NCI-H1105 (cell line): ENCODE data around the gene PTPRJ.
"Not testable (repeated sequence)": the region's sequence is repeated elsewhere in the genome, so short reads cannot be mapped to it uniquely, and the experiment has no call there.

Experiments used
- DNase-seq: peaks from one replicate; lab custom pipeline; 2025; lab: John Stamatoyannopoulos, UW

Gene PTPRJ

DNA sequence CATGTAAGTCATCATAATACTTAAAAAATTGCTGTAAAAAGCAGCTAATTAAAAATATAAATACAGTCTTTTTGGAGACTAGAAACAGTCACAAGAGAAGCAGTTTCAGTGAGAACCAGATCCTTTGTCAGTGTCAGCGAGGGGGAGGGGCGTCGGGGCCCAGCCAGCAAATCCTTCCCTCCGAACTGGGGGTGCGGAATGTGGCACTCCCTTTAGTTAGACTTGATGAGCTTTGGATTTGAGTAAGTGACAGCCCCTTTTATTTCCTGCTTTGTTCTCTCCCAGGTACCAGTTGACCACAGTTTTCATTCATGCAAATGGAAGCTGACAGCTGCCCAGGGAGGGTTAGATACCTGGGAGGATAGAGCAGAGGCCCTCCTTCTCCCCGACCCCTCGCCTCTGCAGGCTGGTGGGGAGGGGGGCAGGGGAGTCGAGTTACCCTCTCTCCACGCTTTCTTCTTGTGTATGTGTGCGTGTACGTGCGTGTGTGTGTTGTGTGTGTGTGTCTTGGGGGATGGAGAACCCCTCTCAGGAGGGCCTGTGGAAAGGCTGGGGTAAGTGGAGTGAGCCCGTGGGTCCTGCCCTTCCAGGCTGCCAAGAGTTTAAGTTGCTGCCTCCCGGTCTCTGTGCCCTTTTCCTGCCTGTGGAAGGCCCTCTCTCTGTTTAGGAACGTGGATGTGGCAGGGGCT is 38.3 kb downstream of the PTPRJ start:
- DNase-seq, result no peak

DNA sequence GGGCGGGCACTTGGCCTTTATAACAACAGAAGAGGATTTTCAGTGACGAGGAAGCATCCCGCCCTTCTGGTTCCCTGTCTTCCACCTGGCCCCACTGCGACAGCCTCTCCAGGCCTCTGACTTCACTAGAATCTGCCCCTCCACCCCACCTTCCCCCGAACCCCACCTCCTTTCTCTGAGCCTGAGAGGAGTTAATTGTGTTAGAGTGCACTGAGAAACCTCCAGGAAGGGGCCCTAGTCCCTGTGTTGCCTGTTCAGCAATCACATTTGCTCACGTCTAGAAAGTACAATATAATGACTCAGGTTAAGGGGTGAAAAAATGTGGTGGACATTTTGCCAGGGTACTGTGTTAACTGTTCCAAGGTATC is 38.8 kb downstream of the PTPRJ start:
- DNase-seq, result no peak

DNA sequence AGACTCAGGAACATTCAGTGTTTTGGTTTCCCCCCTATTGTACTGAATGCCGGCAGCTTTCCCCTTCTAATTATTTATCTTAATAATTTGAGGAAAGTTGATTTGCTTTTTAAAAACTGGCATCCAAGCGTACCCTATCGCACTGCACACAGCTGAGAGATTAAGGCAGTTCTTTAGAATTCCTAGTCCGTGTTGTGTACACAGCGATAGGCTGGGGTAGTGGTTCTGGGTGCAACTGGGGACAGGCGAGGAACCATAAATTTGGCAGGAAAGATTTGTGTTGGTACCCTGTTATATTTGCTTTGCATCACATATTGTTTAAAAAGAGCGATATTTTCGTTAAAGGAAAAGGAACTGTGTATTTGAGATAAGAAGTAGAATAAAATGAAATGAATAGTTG is 39.2 kb downstream of the PTPRJ start:
- no peak for DNase-seq

DNA sequence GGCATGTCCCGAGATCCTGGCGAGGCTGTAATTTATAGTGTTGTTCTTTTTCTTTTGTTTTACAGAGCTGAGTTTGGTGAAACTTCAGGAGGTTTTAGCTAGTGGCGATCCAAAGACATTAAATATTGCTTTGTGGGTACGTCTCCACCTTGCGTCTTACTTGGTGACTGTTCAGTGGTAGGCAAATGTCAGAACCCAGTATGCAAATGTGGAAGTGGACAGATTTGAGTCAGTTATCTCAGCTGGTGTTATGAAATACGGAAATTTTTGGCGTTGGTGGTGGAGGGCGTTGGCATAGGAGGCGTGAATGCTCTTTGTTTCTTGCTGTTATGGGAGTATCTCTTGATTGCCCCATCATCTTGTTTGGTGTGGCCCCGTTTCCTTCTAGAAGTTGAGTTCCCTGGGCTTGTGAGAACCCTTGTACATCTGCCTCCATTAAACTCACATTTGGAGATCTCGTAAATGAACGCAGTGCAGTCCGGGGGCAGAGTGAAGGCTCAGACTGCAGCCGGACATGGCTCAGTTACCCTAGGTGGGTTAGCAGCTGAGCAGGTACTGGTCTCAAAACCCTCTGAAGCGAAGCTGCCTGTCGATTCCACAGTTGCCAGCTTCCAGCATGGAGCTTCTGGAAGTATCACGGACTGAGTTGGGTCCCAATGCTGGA is 39.9 kb downstream of the PTPRJ start:
- no peak for DNase-seq

DNA sequence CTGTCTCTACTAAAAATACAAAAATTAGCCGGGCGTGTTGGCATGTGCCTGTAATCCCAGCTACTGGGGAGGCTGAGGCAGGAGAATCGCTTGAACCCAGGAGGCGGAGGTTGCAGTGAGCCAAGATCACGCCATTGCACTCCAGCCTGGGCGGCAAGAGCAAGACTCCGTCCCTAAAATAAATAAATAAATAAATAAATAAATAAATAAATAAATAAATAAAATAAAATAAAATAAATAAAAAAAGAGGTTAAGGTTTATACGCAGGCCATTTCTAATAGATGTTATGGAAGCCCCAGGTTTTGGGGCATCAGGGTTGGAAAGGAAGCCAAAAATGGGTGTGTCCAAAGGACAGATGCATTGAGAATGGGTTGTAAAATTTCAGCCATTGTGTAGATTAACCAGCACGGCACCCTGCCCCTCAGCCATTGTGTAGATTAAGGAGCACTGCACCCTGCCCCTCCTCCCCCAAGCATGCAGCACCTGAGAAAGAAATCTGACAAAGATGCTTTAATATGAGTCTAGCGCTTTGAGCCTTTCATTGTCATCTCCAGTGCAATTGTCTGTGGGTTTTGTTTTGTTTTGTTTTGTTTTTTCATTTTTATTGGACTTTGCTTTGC is 41.0 kb downstream of the PTPRJ start:
- not testable (repeated sequence) for DNase-seq

DNA sequence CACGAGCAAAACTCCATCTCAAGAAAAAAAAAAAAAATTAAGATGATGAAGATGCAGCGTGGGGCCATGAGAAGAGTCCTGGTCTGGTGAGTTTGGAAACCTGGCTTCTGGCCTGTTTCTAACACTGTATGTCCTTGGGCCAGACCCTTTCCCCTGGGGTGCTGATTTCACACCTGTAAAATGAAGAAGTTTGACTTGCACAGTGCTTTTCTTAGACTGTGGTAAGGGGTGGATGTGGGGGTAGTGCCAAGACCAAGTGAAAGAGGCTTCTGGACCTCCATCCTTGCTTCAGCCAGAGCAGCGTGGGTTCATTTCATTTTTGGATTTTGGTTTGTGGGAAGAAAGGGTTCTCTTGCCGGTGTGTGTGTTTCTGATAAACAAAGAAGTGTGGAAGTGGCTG is 42.1 kb downstream of the PTPRJ start:
- no peak for DNase-seq

DNA sequence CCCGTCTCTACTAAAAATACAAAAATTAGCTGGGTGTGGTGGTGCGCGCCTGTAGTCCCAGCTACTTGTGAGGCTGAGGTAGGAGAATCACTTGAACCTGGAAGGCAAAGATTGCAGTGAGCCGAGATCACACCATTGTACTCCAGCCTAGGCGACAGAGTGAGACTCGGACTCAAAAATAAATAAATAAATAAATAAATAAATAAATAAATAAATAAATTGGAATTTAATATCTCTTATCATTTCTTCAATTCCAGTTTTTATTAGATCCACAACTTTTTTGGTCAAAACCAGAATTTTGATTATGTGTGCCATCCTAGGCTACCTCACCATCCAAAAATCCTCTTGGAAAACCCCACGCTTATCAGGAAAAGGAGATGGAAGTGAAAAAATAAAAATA is 43.2 kb downstream of the PTPRJ start:
- DNase-seq, result not testable (repeated sequence)

DNA sequence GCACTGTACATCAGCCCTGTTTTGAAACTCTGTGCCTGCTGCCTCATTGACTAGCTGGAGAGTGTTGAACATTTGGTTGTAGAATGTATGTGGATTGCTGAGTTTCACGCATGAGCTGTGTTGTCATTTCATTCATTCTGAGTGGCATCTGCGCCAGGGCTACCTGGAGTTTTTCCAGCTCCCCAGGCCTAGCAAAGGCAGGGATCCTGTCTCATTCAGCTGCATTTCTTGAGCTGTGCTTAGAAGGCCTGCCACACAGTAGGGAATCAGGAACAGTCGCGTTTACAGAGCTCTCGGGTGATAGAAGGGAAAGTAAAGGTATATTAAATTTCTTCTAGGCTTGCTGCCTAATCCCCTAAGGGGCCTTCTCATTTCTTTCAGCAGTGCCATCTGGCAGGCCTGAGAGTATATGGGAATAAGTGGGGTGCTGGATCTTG is 44.3 kb downstream of the PTPRJ start:
- no peak for DNase-seq

DNA sequence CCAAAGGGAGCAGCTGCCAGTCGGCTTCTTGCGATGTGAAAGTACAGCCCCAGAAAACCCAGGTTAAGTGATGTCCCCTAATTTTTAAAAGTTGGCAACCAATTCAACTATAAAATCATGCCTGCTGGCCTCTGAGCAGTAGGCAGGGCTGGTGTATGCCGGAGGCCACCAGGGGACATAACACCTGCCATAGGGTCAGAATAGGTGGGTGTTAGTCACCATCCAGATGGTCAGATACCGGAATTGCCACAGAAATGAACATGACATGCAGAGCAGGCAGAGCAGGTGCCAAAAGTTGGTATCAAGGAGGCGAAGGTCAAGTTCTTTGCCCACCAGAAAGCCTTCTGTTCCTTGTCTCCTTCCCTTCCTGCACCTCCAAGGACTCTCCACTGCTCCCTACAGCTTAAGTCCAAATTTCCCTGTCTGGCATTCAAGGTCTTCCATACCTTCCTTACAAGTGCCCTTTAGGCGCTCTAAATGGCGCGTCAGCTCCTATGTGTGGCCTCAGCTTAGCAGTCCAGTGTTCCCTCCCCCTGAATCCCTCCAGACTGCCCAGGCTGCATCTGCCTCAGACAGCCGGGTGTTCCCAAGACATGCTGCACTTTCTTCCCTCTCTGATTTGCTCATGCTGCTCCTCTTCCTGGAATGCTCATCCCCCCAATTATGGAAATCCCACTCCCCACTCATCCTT is 45.1 kb downstream of the PTPRJ start:
- no peak for DNase-seq

DNA sequence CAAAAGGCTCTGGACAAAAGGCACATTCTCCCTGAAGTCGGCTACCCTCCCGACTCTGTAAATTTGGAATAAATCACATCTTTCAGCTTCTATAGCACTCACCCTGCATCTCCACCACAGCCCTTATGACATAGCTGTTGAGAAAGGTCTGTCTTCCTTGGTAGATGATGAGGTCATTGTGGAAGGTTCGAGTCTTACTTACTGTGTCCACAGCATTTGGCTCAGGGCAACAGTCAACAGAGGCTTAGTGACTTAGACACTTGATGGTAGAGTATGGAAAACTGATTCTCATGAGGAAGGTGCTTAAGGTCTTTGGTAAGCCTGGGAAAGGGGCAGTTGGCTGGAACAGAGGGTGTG is 45.6 kb downstream of the PTPRJ start:
- DNase-seq, result no peak

DNA sequence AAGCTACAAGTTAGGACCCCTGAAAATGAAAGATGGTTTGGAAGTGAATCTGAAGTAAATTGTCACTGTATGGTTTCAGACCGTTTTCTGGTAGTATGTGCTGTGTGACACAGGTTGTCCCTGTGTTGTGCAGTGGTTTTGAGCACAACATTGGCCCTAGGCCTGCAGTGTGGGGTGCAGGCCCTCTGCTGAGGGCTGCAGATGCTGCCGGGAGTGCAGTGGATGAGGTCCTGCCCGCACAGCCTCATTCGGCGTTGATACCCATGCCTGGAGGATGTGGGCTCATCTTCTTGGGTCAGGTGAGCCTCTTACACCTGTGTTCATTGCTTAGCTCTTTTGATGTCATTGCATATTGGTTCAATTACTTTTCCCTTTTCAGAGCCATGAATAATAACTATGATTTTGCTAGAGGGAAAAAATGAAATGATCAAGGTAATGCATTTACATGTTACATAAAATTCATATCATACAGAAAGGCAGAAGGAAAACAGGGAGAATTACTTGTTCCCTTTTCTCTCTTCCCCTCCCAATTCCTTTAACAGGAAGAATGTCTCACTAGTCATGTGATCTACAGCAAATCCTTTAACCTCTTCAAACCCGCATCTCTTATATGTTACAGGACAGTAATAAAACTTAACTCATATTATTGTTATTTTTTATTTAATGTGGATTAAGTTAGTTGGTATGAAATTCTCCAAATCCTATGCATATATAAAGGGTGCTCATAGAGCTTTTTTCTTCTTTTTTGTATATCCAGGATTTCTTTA is 48.7 kb downstream of the PTPRJ start:
- no peak for DNase-seq

DNA sequence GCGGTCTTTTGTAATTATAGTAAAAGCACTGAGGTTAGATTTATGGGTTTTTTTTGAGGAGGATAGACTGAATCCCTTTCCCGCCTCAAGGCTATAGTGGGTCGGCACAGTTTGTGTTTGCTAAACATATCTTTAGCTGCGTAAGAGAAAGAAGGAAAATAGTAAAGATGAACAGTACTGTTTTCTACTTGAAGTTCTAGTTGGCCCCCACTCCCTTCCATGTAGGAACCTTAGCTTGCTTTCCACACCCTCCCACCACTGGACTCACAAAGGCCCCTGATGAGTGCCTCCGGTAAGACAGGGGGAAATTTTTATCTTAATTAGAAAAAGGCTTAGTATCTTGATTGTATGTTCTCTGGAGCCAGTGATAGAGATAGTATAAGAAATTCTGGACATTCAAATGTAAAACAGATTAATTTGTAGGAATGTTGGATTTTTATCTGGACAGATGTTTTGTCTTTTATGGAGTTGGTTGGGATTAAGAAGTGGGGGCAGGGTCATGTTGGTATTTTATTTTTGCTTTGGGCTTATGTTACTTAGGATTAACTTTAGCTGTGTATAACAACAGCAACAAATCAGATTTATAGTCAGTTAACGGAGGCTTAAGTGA is 49.4 kb downstream of the PTPRJ start:
- DNase-seq, result no peak

DNA sequence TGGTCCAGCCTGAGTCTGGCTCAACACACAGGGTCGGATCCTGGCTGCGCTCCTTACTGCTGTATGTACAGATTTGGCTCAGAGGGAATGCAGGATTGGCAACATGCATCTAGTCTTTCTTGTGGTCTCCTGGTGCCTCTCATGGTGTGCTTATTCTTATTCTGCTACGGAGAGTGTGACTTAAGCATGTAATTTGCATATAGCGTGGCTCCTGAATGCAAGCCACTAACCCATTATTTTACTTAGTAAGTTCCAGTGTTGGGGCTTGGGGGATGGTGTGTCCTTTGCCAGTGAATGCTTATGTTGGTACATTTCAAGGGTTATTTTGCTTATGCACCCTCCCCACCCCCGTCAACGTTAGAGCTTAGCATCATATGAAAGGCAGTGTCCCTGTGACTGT is 51.2 kb downstream of the PTPRJ start:
- no peak for DNase-seq

DNA sequence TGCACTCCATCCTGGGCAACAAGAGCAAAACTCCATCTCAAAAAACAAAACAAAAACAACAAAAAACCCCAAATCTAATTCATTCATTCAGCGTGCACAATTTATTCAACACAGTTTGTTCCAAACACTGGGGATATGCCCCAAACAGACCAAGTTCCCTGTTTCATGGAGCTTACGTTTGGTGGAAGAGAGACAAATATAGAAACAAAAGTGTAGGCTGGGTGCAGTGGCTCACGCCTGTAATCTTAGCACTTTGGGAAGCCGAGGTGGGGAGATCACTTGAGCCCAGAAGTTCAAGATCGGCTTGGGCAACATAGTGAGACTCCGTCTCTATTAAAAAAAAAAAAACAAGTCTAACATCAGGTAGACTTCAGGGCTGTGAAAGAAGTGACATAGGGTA is 52.4 kb downstream of the PTPRJ start:
- DNase-seq, result no peak

DNA sequence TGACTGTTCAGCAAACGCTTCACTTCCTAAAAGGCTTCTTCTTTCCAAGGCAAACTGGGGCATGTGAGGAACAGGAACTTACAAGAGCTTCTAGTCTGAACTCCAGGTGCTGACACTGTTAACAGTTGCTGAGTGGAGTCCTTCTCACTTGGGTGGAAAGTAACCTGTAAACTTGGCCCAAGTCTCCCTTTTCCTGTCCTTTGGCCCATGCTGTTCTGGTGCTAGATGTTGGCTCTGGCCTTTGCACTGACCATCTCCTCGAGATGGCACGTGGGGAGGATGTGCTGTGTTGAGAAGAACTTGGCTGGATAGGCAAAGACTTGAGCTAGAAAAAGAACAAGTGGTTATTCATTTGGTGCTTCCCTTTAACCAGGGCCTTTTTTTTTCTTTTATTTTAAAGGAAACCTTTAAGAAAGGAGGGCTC is 53.6 kb downstream of the PTPRJ start:
- no peak for DNase-seq

DNA sequence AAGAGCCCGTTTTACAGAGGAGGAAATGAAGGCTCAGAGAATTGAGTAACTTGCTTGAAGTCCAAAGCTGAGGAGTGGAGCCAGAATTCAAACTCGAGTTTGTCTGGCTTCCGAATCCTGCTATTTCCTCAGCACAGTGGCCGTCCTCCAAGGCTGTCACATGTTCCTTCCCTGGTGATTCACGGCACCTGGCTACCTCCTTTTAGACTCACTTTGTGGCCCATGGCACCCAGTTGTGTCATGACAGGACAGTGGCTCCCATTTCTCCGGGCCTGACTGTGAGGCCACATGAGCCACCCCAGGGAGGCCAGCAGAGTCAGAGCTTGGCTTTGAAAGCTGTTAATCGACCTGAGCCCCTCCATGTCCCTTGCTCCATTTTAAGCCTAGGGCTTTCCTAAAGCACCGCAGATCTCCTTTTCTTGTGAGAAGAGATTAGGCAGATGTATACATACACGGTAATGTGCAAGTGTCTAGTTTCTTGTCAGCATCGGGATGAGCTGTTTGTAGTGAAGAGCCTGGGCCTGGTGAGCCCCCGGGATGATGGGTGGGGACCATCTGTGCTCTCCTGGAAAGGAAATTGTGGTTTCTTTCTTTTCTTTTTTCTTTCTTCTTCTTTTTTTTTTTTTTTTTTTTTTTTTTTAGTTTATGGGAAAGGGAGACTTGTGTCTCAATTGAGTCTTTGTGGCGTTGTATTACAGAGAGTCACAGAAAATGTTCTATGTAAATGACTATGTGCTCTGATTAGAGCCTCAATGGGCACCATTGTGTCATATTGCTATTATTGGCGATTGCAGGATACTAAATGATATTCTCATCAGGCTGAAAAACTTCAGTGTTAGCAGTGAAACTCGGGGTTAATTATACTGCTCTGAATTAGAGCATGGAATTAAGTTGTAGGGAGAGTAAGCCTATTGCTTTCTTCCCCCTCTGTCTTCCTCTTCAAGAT is 54.8 kb downstream of the PTPRJ start:
- DNase-seq, result no peak

DNA sequence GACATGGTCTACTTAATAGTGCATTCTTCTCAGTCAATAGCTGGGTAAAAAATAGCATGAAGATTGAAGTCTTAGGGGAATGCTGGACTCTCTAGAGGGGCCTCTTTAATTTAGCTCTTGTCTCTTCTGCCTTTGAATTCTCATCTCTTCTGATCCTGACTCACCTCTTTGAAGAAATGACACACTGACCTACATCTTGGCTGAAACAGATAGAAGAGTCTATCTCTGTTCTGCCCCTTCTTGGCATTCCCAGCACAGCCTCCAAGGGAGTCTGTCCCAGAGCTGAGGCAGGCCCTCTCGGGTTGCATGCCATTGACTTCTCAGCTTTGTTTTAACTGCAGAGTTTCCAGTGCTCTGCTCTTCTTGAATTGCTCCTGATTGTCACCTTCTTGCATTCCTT is 55.7 kb downstream of the PTPRJ start:
- DNase-seq, result no peak

DNA sequence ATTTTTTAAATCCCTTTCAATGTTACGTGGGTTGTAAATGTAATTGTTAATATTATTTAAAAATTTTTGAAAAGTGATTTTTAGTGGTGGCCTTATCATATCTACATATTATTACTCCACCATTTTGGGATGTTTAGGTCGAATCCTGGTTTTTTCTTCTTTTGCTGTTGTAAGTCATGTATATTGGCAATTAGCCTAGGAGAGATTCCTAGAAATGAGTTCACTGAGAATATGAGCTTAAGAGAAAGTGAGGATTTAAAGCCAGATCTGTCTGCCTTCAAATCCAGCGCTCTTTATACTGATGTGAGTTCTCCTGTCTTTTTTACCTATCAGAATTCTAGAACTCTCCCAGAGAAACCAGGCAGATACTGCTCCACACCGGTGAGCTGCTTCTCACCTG is 56.1 kb downstream of the PTPRJ start:
- DNase-seq, result no peak

DNA sequence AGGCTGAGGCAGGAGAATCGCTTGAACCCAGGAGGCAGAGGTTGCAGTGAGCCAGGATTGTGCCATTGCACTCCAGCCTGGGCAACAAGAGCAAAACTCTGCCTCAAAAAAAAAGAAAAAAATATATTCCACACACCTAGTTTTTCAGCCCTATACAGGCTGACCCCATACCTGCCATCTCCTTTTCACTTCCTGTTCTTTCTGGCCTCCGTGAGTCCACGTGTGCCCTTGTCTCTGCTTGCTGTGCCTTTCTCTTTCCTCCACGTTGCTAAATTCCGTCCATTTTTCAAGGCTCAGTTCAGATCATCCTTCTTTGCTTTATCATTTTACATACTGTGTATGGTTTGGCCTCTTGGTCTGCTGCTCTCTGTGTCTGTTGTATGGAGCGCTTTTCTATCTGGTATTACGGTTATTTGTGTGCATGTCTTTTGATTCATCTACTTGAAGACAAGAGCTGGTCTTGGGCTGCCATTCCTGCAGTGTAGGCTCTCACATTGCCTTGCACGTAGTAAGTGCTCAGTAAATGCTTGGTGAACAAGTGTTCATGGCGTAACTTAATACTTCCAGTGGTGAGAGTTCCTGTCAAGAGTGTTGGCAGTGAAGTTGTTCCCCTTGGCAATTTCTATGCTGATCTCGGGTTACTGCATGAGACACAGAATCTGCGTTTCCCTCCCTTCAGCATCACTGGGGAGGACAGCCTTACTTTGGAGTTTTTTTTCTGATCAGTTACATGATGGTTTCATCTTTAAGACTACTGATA is 57.5 kb downstream of the PTPRJ start:
- DNase-seq, result no peak
